ENCODE measurements around the gene HSPA2.
"Not testable (repeated sequence)": the region's sequence is repeated elsewhere in the genome, so short reads cannot be mapped to it uniquely, and the experiment has no call there.

HSPA2 gene

GRCh38 chr14:64561631-64562030 lies 21.1 kb downstream of the HSPA2 start:
- DNase-seq (ENCODE audit: low read depth in 2 of 2): no peak

- no peak for DNase-seq (ENCODE audit: low read depth in 2 of 2)
These were observed 21.9 kb downstream of the HSPA2 start for GRCh38 chr14:64562436-64562835.

DNA sequence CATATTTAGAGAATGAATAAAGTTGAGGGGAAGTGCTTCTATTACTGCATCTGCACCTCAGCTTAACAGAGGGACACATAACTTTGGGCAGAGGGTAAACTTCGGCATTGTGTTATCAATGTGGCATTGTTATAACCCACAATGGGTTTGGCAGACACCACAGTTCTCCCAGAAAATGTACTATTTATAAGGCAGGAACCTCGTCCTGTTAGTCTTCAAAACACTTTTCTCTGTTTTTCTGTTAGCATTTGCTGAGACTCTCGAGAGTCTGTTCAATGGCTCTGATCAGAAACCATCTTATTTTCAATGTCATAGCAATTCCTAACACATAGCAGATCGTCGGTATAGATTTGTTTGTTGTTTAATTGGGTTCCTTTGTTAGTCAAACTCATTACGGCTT lies 23.2 kb downstream of the HSPA2 start:
- no peak for DNase-seq (ENCODE audit: low read depth in 2 of 2)

DNA sequence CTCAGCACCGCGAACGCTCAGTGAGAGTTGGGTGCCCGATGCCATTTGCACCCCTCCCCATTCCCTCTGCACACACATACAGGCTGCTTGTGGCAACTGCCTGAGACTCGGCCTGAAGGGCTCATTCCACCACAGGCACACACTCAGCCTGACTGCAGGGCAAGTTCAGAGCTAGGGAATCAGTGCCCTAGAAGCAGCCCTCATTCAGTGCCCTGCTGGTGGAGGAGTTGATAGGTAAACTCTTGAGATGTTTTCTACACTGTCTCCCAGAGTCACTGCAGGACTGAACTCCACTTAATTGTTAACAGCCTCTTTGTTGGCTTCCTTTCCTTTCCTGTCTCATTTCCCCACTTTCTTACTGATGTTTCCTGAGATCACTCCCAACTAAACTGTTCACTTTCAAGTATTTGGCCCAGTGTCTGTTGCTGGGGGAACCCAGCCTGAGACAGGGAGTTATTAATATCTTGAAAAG lies 26.1 kb downstream of the HSPA2 start:
- DNase-seq (ENCODE audit: low read depth in 2 of 2): no peak

- DNase-seq (ENCODE audit: low read depth in 2 of 2): no peak
These were observed 28.6 kb downstream of the HSPA2 start for GRCh38 chr14:64569138-64569631.

DNA sequence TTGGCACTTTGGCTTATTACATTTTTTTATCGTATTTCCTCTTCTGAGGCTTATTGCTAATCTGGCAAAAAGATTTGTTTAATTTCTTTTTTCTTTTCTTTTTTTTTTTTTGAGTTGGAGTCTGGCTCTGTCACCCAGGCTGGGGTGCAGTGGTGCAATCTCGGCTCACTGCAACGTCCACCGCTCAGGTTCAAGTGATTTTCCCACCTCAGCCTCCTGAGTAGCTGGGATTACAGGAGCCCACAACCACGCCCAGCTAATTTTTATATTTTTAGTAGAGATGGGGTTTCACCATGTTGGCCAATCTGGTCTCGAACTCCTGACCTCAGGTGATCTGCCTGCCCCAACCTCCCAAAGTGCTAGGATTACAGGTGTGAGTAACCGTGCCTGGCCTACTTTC lies 29.1 kb downstream of the HSPA2 start:
- not testable (repeated sequence) for DNase-seq (ENCODE audit: low read depth in 2 of 2)

DNA sequence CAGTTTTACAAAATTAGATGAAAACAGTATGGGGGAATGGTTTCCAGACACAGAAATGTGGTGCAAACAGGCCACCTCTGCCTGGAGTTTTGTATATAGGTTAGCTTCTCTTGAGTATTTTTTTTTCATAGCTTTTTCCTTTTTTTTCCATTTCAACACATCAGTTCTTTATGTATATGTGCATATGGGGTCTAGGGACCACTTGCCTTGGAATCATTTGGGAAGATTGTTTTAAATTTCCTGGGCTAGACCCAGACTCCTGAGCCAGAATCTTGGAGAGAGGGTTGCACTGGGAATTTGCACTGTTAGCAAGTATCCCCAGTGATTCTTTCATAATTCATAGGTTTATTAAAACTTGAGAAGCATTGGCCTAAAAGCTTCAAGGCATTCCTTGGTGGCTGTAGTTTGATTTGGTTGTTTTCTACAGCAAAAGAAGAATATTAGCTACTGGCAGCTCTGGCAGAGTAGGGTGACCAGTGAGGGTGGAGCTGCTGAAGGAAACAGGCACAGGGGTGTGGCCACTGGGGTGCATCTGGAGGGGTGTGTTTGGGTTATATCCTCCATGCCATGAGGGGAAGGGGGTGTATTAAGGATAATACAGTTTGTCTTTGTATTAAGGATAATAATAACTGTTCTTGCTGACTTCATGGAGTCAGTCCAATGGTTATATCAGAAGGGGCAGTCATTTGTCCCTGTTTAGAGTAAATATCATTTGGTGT lies 32.0 kb downstream of the HSPA2 start:
- DNase-seq (ENCODE audit: low read depth in 2 of 2): no peak

GRCh38 chr14:64573109-64573508 lies 32.6 kb downstream of the HSPA2 start:
- DNase-seq (ENCODE audit: low read depth in 2 of 2): no peak

GRCh38 chr14:64574371-64575107 lies 34.0 kb downstream of the HSPA2 start:
- no peak for DNase-seq (ENCODE audit: low read depth in 2 of 2)

DNA sequence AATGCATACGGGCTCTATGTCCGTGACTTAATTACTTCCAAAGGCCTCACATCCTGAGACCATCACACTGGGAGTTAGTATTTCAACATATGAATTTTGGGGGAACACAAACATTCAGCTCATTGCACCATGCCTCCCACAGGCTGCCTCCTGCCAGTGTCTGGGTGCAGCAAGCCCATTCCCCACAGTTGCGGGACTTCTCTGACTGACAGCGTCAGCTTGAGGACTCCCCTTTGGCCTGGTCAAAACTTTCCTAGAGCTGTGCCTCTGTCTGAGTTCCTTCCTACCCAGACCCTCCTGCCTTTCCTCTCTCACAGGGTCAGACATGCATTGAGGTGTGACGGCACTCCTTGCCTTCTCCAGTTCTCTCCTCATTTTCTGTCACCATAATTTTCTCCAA lies 36.7 kb downstream of the HSPA2 start:
- DNase-seq (ENCODE audit: low read depth in 2 of 2): no peak

GRCh38 chr14:64580467-64580866 lies 39.9 kb downstream of the HSPA2 start:
- no peak for DNase-seq (ENCODE audit: low read depth in 2 of 2)

GRCh38 chr14:64581363-64581762 lies 40.8 kb downstream of the HSPA2 start:
- no peak for DNase-seq (ENCODE audit: low read depth in 2 of 2)

DNA sequence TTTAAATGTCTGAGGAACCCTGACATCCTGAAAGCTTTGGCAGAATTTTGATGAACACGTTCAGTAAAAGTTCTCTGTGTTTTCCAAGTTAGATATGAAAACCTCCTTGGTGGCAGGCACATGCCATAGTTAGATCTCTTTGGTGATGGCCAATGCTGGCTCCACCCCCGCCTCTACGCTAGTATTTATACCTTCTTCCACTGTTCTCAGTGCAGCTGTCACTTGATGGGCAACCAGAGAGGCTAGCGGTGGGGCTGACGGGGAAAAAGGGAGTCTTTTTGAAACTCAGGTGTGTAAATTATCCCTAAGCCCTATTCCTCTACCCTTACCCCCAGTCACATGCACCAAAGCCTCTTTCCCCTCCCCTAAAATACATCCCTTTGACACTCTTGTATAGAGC lies 41.3 kb downstream of the HSPA2 start:
- DNase-seq (ENCODE audit: low read depth in 2 of 2): no peak

GRCh38 chr14:64584190-64584589 lies 43.6 kb downstream of the HSPA2 start:
- DNase-seq (ENCODE audit: low read depth in 2 of 2): no peak

- no peak for DNase-seq (ENCODE audit: low read depth in 2 of 2)
These were observed 51.3 kb downstream of the HSPA2 start for GRCh38 chr14:64591809-64592208.

Measured in activated CD8-positive, alpha-beta memory T cell treated with anti-CD3 and anti-CD28 coated beads for 4 hours (primary cell).